ENCODE measurements around the gene CNOT3.

CNOT3 gene

DNA sequence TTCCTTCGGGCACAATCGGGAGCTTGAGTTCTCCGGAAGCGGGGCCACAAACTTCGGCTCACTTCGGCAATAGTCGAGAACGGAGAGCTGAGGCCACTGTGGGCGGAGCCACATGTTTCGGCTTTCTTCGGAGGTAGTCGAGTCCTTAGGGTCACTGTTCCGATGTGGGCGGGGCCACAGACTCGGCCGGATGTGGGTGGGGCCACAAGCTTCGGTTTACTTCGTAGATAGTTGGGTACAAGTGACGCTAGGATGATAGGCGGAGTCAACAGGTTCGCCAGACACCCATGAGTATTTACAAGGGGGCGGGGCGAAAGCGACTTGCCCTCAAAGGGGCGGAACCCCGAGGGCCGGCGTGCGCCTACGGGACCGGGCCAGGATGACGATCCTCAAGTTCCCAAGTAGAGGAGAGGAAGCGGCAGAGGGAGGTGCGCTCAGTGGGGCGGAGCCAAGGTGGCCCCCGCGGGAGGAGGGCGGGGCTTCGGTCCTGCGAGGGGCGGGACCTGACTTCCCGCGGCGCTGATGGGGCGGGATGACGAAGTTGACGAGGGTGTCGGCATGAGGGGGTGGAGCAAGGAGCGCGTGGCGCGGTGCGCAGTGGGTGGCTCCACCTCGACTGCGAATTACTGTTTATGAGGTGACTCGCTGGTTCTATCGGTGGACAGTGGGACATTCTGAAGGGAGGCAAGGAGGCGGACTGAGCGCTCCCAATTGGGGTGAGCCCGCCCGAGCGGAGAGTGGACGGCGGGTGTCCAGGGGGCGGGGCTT is 52.4 kb downstream of the CNOT3 start (continued):
- no peak for TF ChIP-seq PRDM2 (tag by site-specific recombination; IDR thresholded peaks at IDR 0.05; ENCODE audit: borderline replicate concordance)
- TF ChIP-seq MEIS1 (CRISPR knock-in tag; IDR thresholded peaks at IDR 0.05; ENCODE audit: borderline replicate concordance): no peak
- TF ChIP-seq EGR2 (tag by site-specific recombination; IDR thresholded peaks at IDR 0.05; ENCODE audit: low read depth): peak; percentile 85
- TF ChIP-seq ZNF426 (tag by site-specific recombination; IDR thresholded peaks at IDR 0.05): no peak
- peak; percentile 68; the same call in 1 of the 2 replicates for TF ChIP-seq ZNF785 (tag by site-specific recombination; IDR thresholded peaks at IDR 0.05)
- no peak for TF ChIP-seq HOXA7 (CRISPR knock-in tag; IDR thresholded peaks at IDR 0.05; ENCODE audit: borderline replicate concordance)
- no peak for TF ChIP-seq TCF7L2 (IDR thresholded peaks at IDR 0.05; ENCODE audit: borderline replicate concordance, low read depth, low read length)
- no peak for TF ChIP-seq ZSCAN23 (tag by site-specific recombination; IDR thresholded peaks at IDR 0.05)
- no peak for TF ChIP-seq ZNF366 (tag by site-specific recombination; conservative IDR thresholded peaks at IDR 0.05)
- peak; percentile 61; the same call in 1 of the 2 replicates for TF ChIP-seq ZNF777 (tag by site-specific recombination; IDR thresholded peaks at IDR 0.05; ENCODE audit: borderline replicate concordance)
- TF ChIP-seq ZNF555 (tag by site-specific recombination; conservative IDR thresholded peaks at IDR 0.05): no peak
- no peak for TF ChIP-seq ZNF600 (tag by site-specific recombination; IDR thresholded peaks at IDR 0.05)
- TF ChIP-seq PRDM4 (tag by site-specific recombination; IDR thresholded peaks at IDR 0.05): 0 out of 2 replicates have a peak, but pooled peaks have one; percentile 15
- no peak for TF ChIP-seq ZNF214 (tag by site-specific recombination; IDR thresholded peaks at IDR 0.05; ENCODE audit: borderline replicate concordance)
- no peak for TF ChIP-seq ZNF404 (tag by site-specific recombination; IDR thresholded peaks at IDR 0.05)
- no peak for TF ChIP-seq ZSCAN16 (tag by site-specific recombination; IDR thresholded peaks at IDR 0.05)
- no peak for TF ChIP-seq ZNF747 (tag by site-specific recombination; IDR thresholded peaks at IDR 0.05)
- TF ChIP-seq ZNF701 (tag by site-specific recombination; IDR thresholded peaks at IDR 0.05): no peak
- peak; percentile 87 for TF ChIP-seq ZFHX2 (tag by site-specific recombination; conservative IDR thresholded peaks at IDR 0.05)
- no peak for TF ChIP-seq FEZF1 (tag by site-specific recombination; IDR thresholded peaks at IDR 0.05)
- no peak for TF ChIP-seq BCL11A (tag by site-specific recombination; IDR thresholded peaks at IDR 0.05; ENCODE audit: low read depth)
- TF ChIP-seq GLIS1 (tag by site-specific recombination; IDR thresholded peaks at IDR 0.05): peak; percentile 74
- peak; percentile 89 for TF ChIP-seq ZNF76 (tag by site-specific recombination; IDR thresholded peaks at IDR 0.05; ENCODE audit: borderline replicate concordance, low read depth)
- no peak for TF ChIP-seq ZNF138 (tag by site-specific recombination; IDR thresholded peaks at IDR 0.05; ENCODE audit: borderline replicate concordance)
- TF ChIP-seq ZNF423 (tag by site-specific recombination; IDR thresholded peaks at IDR 0.05): peak; percentile 82
- TF ChIP-seq ZSCAN18 (tag by site-specific recombination; IDR thresholded peaks at IDR 0.05): no peak
- TF ChIP-seq, protein P1, sequence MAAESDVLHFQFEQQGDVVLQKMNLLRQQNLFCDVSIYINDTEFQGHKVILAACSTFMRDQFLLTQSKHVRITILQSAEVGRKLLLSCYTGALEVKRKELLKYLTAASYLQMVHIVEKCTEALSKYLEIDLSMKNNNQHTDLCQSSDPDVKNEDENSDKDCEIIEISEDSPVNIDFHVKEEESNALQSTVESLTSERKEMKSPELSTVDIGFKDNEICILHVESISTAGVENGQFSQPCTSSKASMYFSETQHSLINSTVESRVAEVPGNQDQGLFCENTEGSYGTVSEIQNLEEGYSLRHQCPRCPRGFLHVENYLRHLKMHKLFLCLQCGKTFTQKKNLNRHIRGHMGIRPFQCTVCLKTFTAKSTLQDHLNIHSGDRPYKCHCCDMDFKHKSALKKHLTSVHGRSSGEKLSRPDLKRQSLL (tag by site-specific recombination; IDR thresholded peaks at IDR 0.05): no peak
- TF ChIP-seq KLF7 (tag by site-specific recombination; IDR thresholded peaks at IDR 0.05; ENCODE audit: borderline replicate concordance): peak; percentile 73; the same call in 1 of the 2 replicates
